HG03280 (cell line): ENCODE results near the gene CD6.

Experiments
- ATAC-seq: cut with Tn5 transposase; IDR thresholded peaks from one replicate; pipeline ENCODE4 v1.9.1; 2021; ENCODE audit warnings: mild to moderate bottlenecking, moderate library complexity; ENCODE audit not compliant: unreplicated experiment

The CD6 gene

DNA sequence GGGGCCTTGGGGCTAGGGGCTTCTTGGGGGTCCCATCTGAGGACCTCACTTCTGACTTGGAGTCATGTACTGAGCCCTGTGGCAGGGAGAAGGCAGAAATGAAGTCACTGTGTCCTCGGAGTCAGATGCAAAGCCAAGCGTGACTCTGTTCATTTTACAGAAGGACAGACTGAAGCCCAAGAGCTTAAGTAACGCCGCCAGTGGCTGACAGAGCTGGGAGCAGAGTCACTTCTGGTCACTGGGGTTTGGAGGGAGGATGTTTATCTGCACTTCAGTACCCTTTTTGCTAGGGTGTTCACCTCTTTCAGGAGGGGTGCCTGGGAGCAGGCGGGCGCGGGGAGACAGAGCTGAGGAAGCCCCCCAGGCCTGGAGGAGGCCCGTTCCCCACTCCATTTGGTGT is 10.7 kb downstream of the CD6 start:
- no peak for ATAC-seq

DNA sequence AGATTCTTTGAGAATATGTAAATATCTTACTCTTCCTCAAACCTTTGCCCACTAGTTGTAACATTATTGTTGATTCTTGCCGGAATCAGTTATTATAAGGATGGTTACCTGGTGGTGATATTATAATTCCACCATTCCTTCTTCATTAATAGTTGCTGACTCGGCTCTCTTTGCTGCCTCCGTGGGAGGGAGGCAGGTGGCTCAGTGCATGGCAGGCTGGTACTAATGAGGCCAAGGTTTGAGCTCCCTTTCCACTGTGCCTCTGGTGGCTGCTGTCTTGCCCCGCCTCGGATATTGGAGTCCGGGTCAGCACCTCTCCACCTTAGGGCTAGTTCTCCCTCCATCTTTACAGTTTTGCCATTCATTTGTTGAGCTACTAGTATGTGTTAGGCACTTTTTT is 12.7 kb downstream of the CD6 start:
- no peak for ATAC-seq

DNA sequence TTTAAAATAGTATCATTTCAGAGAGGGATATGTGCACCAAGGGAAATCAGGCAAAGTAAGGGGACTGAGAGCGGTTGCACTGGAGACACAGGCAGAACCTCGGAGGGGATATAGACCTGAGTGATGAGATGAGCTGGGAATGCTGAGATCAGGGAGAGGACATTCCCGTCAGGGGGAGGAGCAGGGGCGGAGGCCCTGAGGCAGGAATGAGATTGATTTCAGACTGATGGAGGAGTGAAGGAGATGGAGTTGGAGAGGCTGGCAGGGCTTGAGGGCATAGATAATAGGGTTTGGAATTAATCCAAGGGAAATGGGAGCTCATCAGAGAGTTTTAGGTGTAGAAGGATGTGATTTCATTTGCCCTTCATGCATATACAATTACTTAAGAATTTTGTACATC is 13.2 kb downstream of the CD6 start:
- ATAC-seq = no peak

DNA sequence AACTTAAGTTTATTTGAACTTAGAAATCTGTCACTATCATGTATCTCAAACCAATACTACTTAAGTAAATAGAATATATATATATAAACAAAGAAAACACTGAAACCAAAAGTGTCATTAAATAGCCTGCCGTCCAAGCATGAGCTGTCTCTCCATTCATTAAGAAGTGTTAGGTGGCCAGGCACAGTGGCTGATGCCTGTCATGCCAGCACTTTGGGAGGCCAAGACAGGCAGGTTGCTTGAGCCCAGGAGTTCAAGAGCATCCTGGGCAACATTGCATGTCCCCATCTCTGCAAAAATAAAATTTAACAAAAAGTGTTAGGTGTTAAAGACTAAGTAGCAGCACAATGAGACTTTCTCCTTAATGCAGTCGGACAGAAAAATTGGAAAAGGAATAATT is 14.0 kb downstream of the CD6 start:
- ATAC-seq = no peak

DNA sequence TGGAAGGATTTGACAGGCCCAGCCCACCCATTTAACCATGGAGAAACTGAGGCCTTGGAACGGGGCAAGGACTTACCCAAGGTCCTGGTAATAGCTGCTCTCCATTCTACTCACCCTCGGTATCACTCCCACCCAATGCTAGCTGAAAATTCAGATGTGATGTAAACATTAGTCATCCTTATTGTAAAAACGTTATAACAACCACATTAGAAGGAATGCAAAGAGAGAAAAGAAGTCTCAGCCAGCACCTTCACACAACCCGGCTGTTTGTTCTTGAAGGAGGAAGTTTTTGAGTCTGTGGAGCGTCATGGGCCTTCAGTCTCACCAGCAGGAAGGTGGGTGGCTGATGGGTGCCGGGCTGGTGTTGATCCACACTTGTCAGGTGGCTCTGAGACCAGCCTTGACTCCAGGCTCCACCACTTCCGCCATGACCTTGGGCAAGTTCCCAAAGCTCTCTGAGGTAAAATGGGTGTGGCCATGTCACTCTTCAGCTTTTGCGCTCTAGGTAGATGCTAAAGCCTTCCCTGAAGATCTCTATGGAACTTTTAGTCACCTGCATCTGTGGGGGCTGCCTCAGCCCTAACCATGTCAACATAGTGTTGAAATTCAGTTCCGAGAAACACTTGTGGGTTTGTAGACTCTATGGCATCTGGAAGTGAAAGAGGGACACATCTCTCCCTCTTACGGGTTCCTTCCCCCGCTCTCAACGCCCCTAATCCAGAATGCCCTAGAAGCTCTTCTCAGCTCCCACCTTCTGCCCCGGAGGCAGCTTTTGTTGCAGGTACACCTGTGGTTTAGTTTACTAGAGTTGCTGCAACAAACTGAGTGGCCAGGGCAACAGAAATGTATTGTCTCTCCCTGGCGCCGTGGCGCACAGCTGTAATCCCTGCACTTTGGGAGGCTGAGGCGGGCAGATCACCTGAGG is 14.8 kb downstream of the CD6 start:
- ATAC-seq = no peak

DNA sequence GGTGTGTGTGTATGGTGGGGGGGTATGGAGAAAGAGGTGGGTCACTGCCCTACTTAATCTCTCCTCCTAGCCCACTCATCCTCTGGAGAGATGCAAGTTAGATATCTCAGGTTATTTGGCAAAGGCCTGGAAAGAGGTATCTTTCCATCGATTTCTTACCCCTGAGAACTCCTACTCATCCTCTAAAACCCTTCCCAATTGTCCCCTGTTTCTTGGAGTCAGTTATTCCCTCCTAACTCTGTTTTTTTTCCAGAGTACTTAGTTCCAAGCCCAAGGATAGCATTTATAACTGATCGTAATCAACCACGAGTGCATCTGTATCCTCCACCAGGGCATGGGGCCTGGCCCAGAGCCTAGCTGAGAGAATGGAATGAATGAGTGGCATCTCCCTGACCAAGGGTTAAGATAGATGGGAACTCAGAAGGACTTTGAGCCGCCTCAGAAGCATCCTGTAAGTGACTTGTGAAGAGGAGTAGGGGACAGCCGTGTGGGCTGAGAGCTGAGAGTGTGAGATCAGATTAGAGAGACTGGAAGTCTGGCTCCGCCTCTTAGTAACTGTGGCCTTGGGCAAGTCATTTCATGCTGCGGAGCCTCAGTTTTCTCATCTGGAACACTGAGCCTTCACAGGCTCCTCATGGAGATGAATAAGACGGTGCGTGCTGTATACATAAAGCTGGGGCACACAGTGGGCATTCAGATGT is 16.2 kb downstream of the CD6 start:
- no peak for ATAC-seq

DNA sequence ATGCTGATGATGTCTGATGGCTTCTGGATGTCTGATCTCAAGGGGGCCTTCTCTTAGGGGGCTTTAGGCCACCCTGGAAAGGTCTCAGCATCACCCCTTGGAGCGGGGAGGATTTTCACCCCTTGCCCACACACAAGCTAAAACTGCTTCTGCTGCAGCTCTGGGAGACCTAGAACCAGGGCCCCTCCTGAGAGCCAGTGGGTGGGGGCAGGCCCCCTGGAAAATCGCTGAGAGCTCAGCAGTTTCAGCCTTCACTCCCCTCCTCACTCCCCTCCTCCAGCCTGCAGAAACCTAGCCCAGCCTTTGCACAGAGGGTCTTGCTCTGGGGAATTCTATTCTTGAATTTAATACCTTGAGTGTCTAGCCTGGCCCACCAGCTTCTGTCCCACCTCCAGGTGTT is 17.2 kb downstream of the CD6 start:
- ATAC-seq = no peak

DNA sequence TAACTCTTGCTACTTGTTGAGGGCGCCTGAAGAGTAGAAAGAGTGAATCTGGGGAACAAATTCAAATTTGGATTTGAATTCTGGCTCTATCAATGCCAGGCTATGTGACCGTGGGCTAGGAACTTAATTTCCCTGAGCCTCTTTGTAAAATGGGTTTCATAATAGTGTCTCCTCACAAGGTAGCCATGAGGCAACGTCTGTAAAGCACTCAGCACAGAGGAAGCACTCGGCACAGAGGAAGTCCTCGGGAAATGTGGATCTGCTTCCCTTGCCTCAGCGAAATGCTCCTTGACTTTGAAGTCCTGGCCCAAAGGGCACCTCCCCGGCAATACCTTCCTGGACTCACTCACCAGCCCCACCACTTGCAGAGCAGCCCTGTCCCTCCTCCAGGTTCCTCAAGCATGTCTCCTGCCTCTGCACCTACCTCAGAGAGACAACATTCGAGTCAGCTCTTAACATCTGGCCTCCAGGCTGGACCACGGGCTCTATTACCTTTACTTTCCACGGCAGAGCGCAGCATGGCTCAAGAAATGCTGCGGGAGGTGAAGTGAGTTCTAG is 17.7 kb downstream of the CD6 start:
- ATAC-seq = no peak

DNA sequence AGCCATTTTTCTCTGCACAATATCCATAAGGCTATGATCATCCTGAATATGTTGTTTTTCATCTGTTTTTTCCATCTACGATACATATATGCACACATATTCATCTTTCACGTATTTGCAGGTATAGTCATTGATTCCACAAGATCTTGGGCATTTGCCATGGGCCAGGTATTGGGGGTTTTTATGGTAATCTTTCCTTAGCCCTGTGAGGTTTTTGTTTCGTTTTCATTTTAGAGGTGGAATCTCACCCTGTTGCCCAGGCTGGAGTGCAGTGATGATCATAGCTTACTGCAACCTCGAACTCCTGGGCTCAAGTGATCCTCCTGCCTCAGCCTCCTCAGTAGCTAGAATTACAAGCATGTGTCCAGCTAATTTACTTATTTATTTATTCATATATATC is 20.0 kb downstream of the CD6 start:
- no peak for ATAC-seq

DNA sequence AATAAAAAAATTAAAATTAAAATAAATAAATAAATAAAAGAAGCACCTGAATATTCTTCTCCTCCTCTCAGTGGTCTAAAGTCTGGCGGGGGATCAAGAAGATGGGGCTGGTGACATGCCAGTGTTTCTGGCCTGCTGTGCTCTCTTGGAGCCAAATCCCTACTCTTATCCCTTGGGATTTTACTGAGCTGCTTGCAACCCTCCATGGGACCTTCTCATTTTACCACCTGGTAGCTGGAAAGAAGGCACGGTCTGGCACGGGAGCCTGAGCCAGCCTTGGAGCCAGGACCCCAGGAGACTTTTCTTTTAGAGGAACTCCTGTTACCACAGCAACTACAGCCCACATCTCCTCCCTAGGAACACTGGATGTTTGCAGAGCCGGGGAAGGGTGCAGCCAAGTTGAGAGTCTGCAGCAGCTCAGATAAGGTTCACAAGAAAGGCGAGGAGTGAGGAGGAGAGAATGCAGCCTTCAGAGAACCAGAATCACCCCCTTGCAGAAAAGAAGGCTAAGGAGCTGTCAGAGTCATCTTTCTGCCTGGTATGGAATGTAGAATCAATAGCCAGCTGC is 21.4 kb downstream of the CD6 start:
- no peak for ATAC-seq

DNA sequence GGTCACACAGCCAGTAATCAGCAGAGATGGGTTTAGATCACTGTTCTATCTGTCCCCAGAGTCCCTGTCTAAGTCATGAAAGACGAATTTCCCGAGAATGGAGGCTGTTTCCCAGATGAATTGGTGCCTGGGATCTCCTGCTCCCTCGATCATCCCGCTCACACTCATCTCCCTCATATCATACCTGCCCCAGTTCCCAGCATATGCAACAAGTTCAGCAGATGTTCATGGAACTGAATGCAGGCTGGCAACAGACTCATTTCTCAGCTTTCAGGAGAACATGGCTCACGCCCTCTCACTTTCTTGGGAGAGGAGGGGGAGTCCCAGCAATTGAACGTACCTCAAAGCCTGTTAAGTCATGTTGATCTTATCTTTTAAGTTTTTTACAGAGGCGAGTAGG is 22.1 kb downstream of the CD6 start:
- ATAC-seq = no peak

DNA sequence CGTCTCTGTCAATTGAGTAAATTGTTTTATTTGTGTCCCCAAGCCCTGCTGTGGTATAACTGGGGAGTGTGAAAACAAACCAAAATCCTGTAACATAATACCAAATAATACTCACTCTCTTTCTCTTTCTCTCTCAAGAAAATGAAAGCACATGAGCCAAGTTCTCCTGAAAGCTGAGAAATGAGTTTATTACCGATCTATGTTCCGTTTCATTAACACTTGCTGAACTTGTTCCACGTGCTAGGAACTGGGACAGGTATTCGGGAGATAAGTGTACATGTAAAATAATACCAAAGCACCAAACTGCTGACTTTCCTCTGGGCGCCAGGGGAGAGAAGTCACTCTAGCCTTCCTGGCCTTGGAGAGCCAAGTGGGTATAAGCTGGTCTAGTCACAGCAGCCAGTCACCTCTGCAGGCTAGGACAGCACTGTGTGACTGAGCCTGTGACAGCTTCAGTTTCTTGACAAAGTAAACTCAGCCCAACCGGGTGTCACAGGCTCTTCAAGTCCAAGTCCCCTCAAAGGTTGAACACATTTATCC is 23.1 kb downstream of the CD6 start:
- no peak for ATAC-seq

DNA sequence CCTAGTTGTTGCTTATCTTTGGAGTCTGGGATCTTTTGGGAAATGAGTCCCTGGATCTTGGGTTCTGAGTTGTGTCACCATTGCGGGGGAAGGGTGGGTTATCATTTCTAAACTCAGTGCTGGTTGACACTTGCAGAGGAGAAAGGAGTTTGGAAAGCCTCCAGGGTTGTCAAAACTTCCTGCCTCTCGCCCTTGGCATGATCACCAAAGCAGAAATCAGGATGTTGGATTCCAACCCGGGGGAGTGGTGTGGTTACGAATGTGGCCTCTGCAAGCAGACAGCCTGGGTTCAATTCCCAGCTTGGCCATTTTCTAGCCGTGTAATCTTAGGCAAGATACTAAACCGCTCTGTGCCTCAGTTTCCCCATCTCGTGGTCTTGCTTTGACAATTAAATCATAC is 24.3 kb downstream of the CD6 start:
- no peak for ATAC-seq

DNA sequence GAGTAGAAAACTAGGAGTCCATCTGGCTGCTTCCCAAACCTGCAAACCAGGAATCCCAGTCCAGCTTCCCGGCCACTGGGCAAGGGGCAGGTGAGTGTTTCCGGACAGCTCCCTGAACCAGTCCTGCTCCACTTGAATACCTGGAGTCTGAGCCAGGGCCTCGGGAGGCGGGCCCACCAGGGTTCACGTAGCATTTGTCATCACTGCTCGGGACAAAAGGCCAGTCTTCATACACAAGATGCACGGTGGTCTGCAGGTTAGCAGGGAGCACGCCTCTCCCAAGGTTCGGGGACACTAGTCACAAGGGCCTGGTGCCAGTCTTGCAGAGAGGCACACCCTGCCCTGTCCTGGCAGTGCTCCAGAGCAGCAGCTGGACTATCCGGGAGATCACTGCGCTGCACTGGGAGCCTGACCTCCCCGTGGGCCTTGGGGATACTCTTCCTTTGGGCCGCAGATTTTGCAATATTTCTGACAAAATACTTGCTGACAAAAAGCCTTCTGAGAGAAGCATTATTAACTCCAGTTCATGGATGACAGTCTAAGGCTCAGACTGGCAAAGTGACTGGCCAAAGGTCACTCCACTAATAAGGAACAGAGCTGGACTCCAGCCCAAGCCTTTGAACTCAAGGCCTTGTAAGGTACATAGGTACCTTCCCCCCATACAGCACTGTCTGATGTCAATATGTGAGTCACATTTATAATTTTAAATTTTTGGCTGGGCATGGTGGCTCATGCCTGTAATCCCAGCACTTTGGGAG is 25.1 kb downstream of the CD6 start:
- no peak for ATAC-seq

DNA sequence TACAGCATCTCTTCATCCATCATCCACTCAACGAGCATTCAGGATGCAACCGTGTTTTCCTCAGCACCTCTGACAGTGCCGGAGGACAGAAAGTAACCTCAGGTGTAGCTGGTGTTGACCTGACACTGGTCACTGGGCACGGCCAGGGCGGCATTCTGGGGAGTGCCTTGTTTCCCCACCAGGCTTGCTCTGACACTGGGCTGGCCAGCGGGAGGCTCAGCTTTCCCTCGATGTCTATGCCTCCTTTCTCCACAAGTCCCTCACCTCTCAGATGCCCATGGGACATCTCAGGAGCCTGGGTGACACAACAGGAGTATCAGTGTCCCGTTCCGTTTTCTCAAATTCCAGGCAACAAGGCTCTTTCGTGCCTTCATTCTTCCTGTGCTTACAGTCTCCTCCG is 28.9 kb downstream of the CD6 start:
- ATAC-seq = no peak

DNA sequence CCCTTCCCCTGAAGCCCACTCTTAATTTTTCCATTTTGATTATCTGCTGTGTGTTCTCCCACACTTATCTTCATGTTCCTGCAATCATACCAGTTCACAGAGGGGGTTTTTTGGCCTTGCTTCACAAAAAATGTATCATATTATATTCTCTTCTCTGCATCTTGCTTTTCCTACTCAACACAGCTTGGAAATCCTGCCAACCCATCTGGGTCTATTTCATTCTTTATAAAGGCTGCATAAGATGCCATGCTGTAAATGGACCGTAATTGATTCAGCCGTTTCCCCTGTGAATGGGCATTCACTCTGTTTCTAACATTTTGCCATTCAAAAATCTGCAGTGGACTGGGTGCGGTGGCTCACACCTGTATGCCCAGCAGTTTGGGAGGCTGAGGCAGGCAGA is 30.5 kb downstream of the CD6 start:
- no peak for ATAC-seq

DNA sequence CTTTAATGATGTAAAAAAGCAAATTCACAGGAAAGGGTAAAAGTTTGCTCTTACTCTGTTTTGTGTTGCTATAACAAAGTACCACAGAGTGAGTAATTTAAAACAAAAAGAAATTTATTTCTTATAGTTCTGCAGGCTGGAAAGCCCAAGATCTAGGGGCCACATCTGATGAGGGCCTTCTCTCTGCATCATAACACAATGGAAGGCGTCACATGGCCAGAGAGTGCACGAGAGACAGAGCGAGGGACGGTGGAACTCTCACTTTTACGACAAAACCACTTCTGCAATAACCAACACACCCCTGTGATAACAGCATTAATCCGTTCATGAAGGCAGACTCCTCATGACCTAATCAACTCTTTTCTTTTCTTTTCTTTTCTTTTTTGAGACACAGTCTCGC is 31.1 kb downstream of the CD6 start:
- ATAC-seq = no peak

DNA sequence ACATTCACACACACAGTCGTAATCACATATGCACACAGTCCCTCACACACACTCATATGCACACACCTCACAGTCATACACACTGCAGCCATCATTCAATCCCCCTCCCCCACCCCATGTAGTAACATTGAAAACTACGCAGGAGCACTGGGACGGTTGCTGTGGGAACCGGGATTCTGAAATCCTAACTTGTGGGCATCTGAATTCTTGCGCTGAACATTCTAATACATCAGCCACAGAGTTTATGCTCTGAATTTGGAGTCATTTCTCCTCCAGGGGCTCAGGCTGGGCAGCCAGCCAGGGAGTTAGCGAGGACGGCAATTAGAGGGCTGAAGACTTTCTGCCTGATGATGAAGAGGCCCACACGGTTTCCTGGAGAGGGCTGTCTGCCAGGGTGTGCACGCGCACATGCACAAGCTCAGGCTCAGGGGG is 32.7 kb downstream of the CD6 start:
- ATAC-seq = no peak

DNA sequence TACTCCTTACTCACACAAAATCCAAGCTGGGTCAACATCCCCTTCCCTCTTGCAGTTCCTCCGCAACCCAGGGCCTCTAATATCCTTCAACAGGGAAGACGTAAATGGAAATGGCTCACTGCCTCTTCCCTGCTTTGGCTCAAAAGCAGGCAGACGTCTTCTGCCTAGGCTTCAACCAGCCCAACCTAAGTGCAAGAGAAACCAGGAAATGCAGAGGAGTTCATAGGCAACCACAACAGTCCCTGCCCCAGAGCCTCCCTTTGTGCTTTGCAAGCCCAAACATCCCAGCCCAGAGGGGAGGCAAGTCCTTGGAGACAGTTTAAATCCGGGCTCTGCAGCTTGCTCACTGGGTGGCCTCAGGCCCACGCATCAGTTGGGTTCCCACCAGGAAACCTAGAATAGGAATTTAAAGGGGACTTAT is 33.3 kb downstream of the CD6 start:
- no peak for ATAC-seq

DNA sequence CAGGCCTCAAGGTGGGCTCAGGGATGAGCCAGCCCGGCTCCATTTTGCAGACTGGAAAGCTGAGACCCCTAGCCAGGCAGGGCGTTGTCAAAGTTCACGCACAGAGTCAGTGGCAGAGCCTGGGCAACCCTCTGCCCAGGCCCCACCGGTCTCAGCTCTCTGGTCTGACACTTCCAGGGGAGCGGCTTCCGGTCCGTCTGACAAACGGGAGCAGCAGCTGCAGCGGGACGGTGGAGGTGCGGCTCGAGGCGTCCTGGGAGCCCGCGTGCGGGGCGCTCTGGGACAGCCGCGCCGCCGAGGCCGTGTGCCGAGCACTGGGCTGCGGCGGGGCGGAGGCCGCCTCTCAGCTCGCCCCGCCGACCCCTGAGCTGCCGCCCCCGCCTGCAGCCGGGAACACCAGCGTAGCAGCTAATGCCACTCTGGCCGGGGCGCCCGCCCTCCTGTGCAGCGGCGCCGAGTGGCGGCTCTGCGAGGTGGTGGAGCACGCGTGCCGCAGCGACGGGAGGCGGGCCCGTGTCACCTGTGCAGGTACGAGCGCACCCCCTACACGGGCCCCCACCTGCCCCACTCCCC is 36.0 kb downstream of the CD6 start:
- ATAC-seq = no peak
